Adrenal gland (tissue), 5 donors: Measurements from ENCODE around the gene KLK15.

Experiments
- CTCF ChIP-seq, 6 experiments: fragments of 450-650 bp in 4 of 6; fragments of 200-600 bp in 2 of 6; sonication (generic) in 1 of 6; IDR thresholded peaks; 1 replicate in 5 of 6; 2 replicates in 1 of 6; pipeline versions ENCODE4 v1.5.1 to v1.8.0; 2016 to 2021; ENCODE audit warnings: antibody characterized with exemption in 6 of 6, mild to moderate bottlenecking in 2 of 6, moderate library complexity in 1 of 6
- POLR2A ChIP-seq, 2 donors: fragments of 450-650 bp; IDR thresholded peaks; one replicate each; pipeline ENCODE4 v1.6.1; 2017; ENCODE audit warnings: antibody characterized with exemption in 2 of 2, mild to moderate bottlenecking in 2 of 2, moderate library complexity in 1 of 2
- donor health status: DM: no; HTN: no; CAD: no.

- TF ChIP-seq CTCF (IDR thresholded peaks at IDR 0.05) (no peak), POLR2A (IDR thresholded peaks at IDR 0.05) (no peak)
These were observed 27.6 kb upstream of the KLK15 start for GRCh38 chr19:50861010-50861409.
